ENCODE results near the gene TATDN3.

Gene TATDN3

DNA sequence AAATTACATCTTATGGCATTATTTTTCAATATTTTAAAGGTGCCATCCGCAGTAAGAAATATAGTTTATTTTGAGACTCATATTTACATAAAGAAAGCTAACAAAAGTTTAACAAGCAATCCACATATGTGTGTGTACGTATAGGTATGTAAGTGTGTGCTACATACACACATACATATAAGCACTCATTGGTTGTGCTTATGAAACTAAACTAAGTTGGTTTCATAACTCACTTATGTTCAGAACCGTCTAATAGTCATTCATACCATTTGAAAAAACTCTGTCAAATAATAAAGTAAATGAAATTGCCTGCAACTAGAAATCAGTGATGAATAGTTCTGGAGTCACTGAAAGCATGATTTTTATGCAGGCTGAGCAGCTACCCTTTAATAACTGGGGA, 14.1 kb downstream of the TATDN3 start:
- peaks cover 2% of the 10 kb centered on the region for H3K4me1 ChIP-seq (ENCODE audit: control insufficient read depth, insufficient read depth, low read length)
- H3K9ac ChIP-seq (ENCODE audit: low read length) = peak overlapping the region; percentile 51
- H3K36me3 ChIP-seq (ENCODE audit: control insufficient read depth, insufficient read depth, low read length, severe bottlenecking) = peaks cover 50% of the 10 kb centered on the region
- H3K9me3 ChIP-seq (ENCODE audit: control insufficient read depth, low read length) = no peaks in the 10 kb centered on the region
- H3K4me3 ChIP-seq (ENCODE audit: low read length) = no peak overlapping the region
- DNase-seq (ENCODE audit: low read depth) = no peak
- no peaks in the 10 kb centered on the region for H3K27me3 ChIP-seq (replicated peaks; ENCODE audit: control insufficient read depth, insufficient read depth, low read length)

DNA sequence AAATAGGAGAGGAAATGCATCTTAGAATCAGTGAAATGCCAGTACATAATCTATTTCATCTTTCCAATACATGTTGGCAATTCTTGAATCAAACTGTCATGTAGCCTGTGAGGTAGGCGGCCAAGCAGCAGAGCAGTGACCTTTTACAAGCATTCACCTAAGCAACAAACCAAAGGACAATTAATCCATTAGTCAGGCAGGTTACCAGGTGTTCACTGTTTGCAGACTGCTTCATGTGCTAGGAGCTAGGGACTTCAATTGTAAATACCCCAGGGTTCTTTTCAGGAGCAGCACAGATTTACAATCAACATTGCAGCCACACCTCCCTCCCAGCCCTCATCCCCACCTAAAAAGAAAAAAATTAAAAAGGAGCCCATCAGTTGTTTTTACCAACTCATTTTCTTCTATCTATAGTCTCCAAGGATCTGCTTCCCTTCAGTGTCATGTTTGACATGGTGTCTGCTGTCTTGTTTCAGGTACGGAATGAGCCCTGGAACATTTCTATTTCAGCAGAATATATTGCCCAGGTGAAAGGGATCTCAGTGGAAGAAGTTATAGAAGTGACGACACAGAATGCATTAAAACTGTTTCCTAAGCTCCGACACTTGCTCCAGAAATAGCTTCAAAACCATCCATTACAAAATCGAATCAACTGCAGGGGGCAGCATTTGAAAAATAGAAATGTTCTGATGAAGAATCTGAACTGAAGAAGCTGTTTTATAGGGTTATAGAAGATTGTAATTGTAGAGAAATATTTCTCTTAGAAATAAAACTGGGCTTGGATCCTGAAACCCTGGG, 23.0 kb downstream of the TATDN3 start:
- Histone ChIP-seq H3K4me3 (ENCODE audit: low read length) (no peak overlapping the region), H3K9me3 (ENCODE audit: control insufficient read depth, low read length) (no peaks in the 10 kb centered on the region)
- DNase-seq (ENCODE audit: low read depth) = peak; percentile 46

DNA sequence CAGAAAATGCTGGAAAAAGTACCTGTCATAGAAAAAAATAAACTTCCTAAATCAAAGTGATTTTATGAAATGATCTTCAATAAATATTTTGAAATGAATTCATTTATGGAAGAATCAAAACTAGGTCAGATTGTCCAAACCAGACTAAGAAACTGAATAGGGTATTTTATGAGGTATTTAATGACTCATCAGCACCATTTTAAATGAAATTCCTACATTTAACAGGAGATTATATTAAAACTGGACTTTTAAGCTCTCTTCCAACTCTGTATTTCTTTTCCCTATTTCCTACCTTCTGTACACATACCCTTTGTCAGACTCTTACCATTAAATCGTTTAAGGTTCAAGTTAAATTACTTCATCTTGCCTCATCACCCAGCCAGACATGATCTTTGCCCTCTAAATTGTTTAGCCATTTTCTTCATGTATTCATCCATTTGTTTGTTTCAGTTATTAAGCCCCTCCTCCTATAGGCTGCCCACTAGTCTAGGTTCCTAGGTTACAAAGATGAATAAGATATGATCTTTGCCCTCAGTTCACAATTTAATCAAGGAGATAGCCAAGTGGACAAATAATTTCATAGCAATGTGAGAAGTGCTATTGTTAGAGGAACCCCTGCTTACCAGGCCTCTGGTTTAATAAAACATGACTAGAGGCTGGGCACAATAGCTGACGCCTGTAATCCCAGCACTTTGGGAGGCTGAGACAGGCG, 25.0 kb downstream of the TATDN3 start:
- peaks cover 13% of the 10 kb centered on the region for H3K4me1 ChIP-seq (ENCODE audit: control insufficient read depth, insufficient read depth, low read length)
- no peaks in the 10 kb centered on the region for H3K9me3 ChIP-seq (ENCODE audit: control insufficient read depth, low read length)
- no peak overlapping the region for H3K9ac ChIP-seq (ENCODE audit: low read length)
- no peak overlapping the region for H3K4me3 ChIP-seq (ENCODE audit: low read length)
- peak; percentile 22 for DNase-seq (ENCODE audit: low read depth)
- no peaks in the 10 kb centered on the region for H3K27me3 ChIP-seq (replicated peaks; ENCODE audit: control insufficient read depth, insufficient read depth, low read length)
- peaks cover 19% of the 10 kb centered on the region for H3K36me3 ChIP-seq (ENCODE audit: control insufficient read depth, insufficient read depth, low read length, severe bottlenecking)

More for the DNA sequence above, 23.0 kb downstream of the TATDN3 start:
- Histone ChIP-seq H3K9ac (ENCODE audit: low read length) (no peak overlapping the region), H3K4me1 (ENCODE audit: control insufficient read depth, insufficient read depth, low read length) (peaks cover 13% of the 10 kb centered on the region), H3K36me3 (ENCODE audit: control insufficient read depth, insufficient read depth, low read length, severe bottlenecking) (peaks cover 19% of the 10 kb centered on the region), H3K27me3 (replicated peaks; ENCODE audit: control insufficient read depth, insufficient read depth, low read length) (no peaks in the 10 kb centered on the region)

DNA sequence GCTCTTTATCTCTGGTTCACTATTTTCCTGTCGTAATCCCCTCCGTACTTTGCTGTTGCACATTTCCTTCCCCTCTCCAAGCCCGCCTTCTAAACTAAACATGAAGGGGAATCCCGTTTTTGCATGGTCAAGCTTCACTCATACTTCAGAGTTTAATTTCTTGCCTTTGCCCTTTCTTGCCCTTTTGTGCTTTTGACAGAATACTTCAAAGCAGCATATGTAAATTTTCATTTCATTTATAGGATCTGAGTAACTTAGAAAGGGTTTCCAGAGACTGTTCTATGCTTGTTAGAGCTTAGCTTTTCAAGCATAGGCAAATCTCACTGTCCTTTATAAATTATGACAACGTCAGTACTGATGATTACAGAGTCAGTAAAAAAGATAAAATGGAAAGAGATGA, 28.0 kb downstream of the TATDN3 start:
- H3K9me3 ChIP-seq (ENCODE audit: control insufficient read depth, low read length) = peaks cover under 1% of the 10 kb centered on the region
- peak; percentile 4 for DNase-seq (ENCODE audit: low read depth)
- H3K9ac ChIP-seq (ENCODE audit: low read length) = no peak overlapping the region
- peaks cover 13% of the 10 kb centered on the region for H3K4me1 ChIP-seq (ENCODE audit: control insufficient read depth, insufficient read depth, low read length)
- no peaks in the 10 kb centered on the region for H3K27me3 ChIP-seq (replicated peaks; ENCODE audit: control insufficient read depth, insufficient read depth, low read length)
- H3K36me3 ChIP-seq (ENCODE audit: control insufficient read depth, insufficient read depth, low read length, severe bottlenecking) = peaks cover 3% of the 10 kb centered on the region
- no peak overlapping the region for H3K4me3 ChIP-seq (ENCODE audit: low read length)

DNA sequence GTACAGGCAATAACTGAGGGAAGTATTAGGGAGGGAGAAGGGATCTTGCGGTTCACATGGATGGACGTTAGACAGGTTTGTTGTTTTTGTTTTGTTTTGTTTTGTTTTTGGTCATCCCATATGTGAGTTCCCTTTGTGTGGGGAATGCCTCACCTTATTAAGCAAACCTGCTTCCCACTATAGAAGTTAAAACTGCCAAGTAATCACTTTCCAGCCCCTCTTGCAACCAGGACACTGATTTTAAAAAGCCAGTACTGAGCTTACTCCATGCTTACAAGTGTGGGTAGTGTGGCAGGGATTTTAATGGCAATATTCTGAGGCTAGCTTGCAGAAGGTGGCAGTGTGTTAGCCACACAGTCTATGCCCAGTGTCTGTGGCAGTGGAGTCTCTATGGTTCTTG, 29.3 kb downstream of the TATDN3 start:
- Histone ChIP-seq H3K9ac (ENCODE audit: low read length) (no peak overlapping the region), H3K36me3 (ENCODE audit: control insufficient read depth, insufficient read depth, low read length, severe bottlenecking) (no peaks in the 10 kb centered on the region), H3K4me3 (ENCODE audit: low read length) (no peak overlapping the region), H3K4me1 (ENCODE audit: control insufficient read depth, insufficient read depth, low read length) (peaks cover 12% of the 10 kb centered on the region), H3K27me3 (replicated peaks; ENCODE audit: control insufficient read depth, insufficient read depth, low read length) (no peaks in the 10 kb centered on the region), H3K9me3 (ENCODE audit: control insufficient read depth, low read length) (peaks cover 13% of the 10 kb centered on the region)
- DNase-seq (ENCODE audit: low read depth) = no peak

DNA sequence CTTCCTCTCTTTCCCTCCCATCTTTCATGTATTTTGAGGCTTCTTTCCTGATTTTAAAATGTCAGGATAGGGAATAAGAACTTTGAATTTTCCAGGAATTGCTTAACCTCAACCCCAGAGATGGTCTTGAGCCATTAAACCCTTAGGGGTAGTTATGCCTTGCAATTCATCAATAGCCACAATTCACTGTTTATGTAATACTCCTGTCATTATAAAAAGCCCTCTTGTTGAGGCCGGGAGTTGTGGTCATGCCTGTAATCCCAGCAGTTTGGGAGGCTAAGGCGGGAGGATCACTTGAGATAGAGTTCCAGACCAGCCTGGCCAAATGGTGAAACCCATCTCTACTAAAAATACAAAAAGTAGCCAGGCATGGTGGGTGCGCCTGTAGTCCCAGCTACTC, 31.3 kb downstream of the TATDN3 start:
- DNase-seq (ENCODE audit: low read depth) = no peak
- Histone ChIP-seq H3K4me3 (ENCODE audit: low read length) (no peak overlapping the region), H3K9me3 (ENCODE audit: control insufficient read depth, low read length) (peaks cover 19% of the 10 kb centered on the region), H3K4me1 (ENCODE audit: control insufficient read depth, insufficient read depth, low read length) (no peaks in the 10 kb centered on the region), H3K27me3 (replicated peaks; ENCODE audit: control insufficient read depth, insufficient read depth, low read length) (peaks cover 3% of the 10 kb centered on the region), H3K36me3 (ENCODE audit: control insufficient read depth, insufficient read depth, low read length, severe bottlenecking) (no peaks in the 10 kb centered on the region), H3K9ac (ENCODE audit: low read length) (no peak overlapping the region)

DNA sequence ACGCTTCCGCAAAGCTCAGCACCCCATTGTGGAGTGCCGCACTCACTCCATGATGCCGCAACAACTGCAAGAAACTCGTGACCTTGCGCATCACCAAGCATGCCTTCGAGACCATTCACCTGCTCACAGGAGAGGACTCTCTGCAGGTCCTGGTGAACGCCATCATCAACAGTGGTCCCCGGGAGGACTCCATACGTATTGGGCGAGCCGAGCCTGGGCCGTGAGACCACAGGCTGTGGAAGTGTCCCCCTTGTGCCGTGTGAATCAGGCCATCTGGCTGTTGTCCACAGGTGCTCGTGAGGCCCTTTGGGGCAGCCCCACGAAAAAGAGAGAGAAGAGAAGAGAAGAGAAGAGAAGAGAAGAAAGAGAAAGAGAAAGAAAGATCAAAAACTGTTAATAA, 32.5 kb downstream of the TATDN3 start:
- Histone ChIP-seq H3K27me3 (replicated peaks; ENCODE audit: control insufficient read depth, insufficient read depth, low read length) (peaks cover 3% of the 10 kb centered on the region), H3K4me1 (ENCODE audit: control insufficient read depth, insufficient read depth, low read length) (no peaks in the 10 kb centered on the region), H3K36me3 (ENCODE audit: control insufficient read depth, insufficient read depth, low read length, severe bottlenecking) (no peaks in the 10 kb centered on the region), H3K9ac (ENCODE audit: low read length) (no peak overlapping the region), H3K4me3 (ENCODE audit: low read length) (no peak overlapping the region), H3K9me3 (ENCODE audit: control insufficient read depth, low read length) (peaks cover 19% of the 10 kb centered on the region)
- no peak for DNase-seq (ENCODE audit: low read depth)

DNA sequence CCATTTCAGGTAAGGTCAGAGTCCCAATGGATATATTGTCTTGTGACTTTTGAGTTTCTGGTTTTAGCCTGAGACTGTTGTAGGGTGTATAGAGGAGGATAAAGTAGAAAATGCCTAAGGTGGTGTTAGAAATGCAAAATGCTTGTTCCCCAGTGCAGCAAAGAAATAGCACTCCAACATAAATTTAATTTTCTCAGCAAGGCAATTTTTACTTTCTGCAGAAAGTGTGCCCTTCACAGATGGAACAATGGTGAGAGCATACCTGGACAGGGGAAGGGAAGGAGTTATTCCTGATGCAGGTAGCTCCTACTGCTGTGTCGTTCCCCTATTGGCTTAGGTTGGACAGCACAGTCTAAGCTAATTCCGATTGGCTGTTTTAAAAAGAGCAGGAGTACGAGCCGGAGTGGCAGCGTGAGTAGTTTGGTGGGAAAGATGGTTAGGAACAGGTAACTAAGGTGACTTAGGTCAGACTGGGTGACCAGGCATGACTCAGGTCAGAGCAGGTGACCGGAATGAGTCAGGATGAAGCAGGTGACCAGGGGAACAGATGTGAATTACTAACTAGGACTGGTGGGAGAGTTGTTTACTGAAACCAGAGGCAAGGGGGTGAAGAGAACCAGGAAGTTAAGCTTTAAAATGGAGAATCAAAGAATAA, 34.2 kb downstream of the TATDN3 start:
- no peaks in the 10 kb centered on the region for H3K36me3 ChIP-seq (ENCODE audit: control insufficient read depth, insufficient read depth, low read length, severe bottlenecking)
- no peak overlapping the region for H3K9ac ChIP-seq (ENCODE audit: low read length)
- H3K27me3 ChIP-seq (replicated peaks; ENCODE audit: control insufficient read depth, insufficient read depth, low read length) = peaks cover 3% of the 10 kb centered on the region
- H3K4me1 ChIP-seq (ENCODE audit: control insufficient read depth, insufficient read depth, low read length) = no peaks in the 10 kb centered on the region
- no peak overlapping the region for H3K4me3 ChIP-seq (ENCODE audit: low read length)
- peaks cover 19% of the 10 kb centered on the region for H3K9me3 ChIP-seq (ENCODE audit: control insufficient read depth, low read length)
- DNase-seq (ENCODE audit: low read depth) = no peak

DNA sequence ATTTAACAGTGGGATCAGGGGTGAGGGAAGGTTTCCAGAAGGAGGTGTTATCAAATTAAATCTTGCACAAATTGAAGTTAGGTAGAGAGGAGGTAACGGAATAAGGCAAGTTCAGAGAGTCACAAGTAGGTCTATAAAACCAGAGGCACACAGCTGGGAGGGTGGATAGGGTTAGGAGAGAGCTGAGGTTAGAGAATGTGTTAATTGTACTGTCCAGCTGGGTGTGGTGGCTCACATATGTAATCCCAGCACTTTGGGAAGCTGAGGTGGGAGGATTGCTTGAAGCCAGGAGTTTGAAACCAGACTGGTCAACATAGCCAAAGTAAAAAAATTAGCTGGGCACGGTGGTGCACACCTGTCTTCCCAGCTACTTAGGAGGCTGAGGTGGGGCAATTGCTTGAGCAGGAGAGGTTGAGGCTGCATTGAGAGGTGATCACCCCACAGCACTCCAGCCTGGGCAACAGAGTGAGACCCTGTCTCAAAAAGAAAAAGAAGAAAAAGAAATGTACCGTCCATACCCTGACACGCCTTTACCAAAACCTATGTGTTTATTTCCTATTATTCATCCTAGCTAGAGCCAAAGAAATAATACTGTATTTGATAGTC, 35.6 kb downstream of the TATDN3 start:
- no peaks in the 10 kb centered on the region for H3K36me3 ChIP-seq (ENCODE audit: control insufficient read depth, insufficient read depth, low read length, severe bottlenecking)
- peaks cover 3% of the 10 kb centered on the region for H3K27me3 ChIP-seq (replicated peaks; ENCODE audit: control insufficient read depth, insufficient read depth, low read length)
- no peaks in the 10 kb centered on the region for H3K4me1 ChIP-seq (ENCODE audit: control insufficient read depth, insufficient read depth, low read length)
- H3K9ac ChIP-seq (ENCODE audit: low read length) = no peak overlapping the region
- peaks cover 19% of the 10 kb centered on the region for H3K9me3 ChIP-seq (ENCODE audit: control insufficient read depth, low read length)
- DNase-seq (ENCODE audit: low read depth) = no peak
- no peak overlapping the region for H3K4me3 ChIP-seq (ENCODE audit: low read length)

DNA sequence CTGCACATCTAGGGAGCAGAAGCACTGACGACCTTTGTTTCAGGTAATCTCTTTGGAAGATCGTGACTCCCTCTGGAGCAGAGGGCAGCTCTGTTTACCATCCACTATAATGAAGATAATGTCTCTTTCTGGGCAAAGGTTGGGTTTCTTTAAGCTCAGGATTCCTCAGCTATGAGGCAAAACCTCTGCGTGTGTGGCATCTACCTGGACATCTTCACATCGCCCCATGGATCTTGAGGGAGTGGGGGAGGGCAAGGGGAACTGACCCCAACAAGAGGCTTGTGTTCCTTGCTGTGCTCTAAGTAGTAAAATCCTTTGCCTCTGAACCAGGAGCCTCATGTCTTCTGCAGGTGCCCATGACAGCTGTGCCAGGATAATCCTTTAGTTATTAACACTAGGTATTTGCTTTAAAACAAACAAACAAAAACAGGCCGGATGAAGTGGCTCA, 36.2 kb downstream of the TATDN3 start:
- DNase-seq (ENCODE audit: low read depth) = no peak
- H3K9ac ChIP-seq (ENCODE audit: low read length) = no peak overlapping the region
- no peaks in the 10 kb centered on the region for H3K36me3 ChIP-seq (ENCODE audit: control insufficient read depth, insufficient read depth, low read length, severe bottlenecking)
- peaks cover 3% of the 10 kb centered on the region for H3K27me3 ChIP-seq (replicated peaks; ENCODE audit: control insufficient read depth, insufficient read depth, low read length)
- H3K9me3 ChIP-seq (ENCODE audit: control insufficient read depth, low read length) = peaks cover 19% of the 10 kb centered on the region
- no peaks in the 10 kb centered on the region for H3K4me1 ChIP-seq (ENCODE audit: control insufficient read depth, insufficient read depth, low read length)
- H3K4me3 ChIP-seq (ENCODE audit: low read length) = no peak overlapping the region

DNA sequence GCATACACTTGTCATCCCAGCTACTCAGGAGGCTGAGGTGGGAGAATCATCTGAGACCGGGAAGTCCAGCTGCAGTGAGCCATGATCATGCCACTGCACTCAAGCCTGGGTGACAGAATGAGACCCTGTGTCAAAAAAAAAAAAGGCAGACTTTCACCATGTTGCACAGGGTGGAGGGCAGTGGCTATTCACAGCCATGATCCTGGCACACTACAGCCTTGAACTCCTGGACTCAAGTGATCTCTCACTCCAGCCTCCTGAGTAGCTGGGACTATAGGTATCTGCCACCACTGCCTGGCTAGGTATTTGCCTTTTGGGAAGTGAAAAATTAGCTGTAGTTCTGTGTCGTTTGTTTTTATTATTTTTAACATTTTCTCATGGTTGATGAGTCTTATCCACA, 36.7 kb downstream of the TATDN3 start:
- H3K27me3 ChIP-seq (replicated peaks; ENCODE audit: control insufficient read depth, insufficient read depth, low read length) = peaks cover 3% of the 10 kb centered on the region
- H3K4me3 ChIP-seq (ENCODE audit: low read length) = no peak overlapping the region
- no peaks in the 10 kb centered on the region for H3K36me3 ChIP-seq (ENCODE audit: control insufficient read depth, insufficient read depth, low read length, severe bottlenecking)
- no peak for DNase-seq (ENCODE audit: low read depth)
- peaks cover 19% of the 10 kb centered on the region for H3K9me3 ChIP-seq (ENCODE audit: control insufficient read depth, low read length)
- no peaks in the 10 kb centered on the region for H3K4me1 ChIP-seq (ENCODE audit: control insufficient read depth, insufficient read depth, low read length)
- no peak overlapping the region for H3K9ac ChIP-seq (ENCODE audit: low read length)

All from adipocyte (in vitro differentiated cells).